ENCODE results near the gene CDH15. TPM values are rescaled to one million over a fixed set of nuclear protein-coding genes. Genes with fewer than 3 reads are reported as not detected.

CDH15 gene, protein sequence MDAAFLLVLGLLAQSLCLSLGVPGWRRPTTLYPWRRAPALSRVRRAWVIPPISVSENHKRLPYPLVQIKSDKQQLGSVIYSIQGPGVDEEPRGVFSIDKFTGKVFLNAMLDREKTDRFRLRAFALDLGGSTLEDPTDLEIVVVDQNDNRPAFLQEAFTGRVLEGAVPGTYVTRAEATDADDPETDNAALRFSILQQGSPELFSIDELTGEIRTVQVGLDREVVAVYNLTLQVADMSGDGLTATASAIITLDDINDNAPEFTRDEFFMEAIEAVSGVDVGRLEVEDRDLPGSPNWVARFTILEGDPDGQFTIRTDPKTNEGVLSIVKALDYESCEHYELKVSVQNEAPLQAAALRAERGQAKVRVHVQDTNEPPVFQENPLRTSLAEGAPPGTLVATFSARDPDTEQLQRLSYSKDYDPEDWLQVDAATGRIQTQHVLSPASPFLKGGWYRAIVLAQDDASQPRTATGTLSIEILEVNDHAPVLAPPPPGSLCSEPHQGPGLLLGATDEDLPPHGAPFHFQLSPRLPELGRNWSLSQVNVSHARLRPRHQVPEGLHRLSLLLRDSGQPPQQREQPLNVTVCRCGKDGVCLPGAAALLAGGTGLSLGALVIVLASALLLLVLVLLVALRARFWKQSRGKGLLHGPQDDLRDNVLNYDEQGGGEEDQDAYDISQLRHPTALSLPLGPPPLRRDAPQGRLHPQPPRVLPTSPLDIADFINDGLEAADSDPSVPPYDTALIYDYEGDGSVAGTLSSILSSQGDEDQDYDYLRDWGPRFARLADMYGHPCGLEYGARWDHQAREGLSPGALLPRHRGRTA
- 0.11 and 0.37 TPM in 2 replicates for total RNA-seq

DNA sequence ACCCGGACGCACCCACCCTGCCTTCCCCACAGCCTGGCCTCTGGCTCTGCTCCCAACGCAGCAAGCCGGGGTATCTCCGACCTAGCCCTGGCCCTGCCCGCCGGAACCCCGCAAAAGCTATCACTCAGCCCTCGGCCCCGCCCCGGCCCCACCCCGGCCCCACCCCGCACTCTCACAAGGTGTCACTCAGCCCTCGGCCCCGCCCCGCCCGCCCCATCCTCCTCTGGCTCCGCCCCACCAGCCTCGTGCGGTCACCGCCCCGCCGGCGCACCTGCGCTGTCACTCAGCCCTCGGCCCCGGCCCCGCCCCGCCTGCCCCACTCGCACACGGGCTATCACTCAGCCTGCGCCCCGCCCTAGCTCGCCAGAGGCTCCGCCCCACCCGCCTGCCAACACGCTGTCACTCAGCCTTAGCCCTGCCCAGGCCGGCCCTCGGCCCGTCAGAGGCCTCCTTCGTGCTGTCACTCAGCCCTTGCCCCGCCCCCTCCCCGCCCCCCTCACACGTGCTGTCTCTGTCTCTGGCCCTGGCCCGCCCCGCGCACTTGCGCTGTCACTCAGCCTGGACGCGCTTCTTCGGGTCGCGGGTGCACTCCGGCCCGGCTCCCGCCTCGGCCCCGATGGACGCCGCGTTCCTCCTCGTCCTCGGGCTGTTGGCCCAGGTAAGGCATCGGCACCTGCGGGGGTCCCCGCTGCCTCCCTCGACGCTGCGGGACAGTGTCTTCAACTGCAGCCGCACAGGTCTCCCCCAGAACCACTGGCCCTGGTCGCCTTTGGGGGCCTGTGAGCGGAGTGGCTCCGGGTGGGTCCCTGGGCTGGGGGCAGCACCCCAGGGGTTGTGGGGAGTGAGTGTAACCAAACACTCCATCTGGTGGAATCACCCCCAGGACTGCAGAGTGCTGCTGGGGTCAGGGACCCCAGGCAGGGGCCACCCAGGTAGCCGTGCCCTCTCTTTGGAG, at the start of gene CDH15:
CDH15 (plus strand) TSS at position 533 of the 955 bp plus-strand sequence; CDS start at position 617, 84 bp downstream.

DNA sequence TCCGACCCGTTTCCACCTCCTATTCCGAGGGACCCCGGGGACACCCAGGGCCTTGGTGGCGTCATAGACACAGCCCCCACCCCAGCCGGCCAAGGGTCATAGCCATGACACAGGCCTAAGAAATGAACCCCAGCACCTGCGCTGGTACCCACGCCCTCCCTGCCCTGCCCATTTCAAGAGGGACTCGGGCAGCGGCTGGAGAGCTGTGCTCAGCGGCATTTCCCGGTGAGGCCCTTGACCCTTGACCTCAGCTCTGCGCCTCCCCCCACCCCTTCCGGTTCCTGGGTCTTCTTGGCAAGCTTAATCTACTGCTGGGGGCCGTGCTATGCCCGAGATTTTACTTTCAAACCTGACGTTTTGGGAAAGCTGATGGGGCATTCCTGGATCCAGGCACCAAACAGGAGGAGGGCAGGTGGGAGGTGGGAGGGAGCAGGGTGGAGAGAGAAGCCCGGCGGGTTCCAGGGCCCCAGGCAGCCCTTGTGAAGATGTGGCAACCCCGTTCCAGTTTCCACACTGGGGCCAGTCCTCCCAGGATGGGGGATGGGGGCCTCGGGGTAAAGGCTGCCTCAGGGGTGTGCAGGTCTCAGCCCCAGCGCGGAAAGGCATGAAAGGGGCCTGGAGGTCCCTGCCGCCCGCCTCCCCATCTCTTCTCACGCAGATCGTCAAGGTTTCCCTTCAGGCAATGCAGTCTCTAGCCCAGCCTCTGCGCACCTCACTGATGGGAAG, 28.7 kb downstream of the CDH15 start, which contains the start of gene SLC22A31:
SLC22A31 (minus strand) TSS at position 414 of the 726 bp plus-strand sequence; CDS start at position 378, 36 bp downstream.

DNA sequence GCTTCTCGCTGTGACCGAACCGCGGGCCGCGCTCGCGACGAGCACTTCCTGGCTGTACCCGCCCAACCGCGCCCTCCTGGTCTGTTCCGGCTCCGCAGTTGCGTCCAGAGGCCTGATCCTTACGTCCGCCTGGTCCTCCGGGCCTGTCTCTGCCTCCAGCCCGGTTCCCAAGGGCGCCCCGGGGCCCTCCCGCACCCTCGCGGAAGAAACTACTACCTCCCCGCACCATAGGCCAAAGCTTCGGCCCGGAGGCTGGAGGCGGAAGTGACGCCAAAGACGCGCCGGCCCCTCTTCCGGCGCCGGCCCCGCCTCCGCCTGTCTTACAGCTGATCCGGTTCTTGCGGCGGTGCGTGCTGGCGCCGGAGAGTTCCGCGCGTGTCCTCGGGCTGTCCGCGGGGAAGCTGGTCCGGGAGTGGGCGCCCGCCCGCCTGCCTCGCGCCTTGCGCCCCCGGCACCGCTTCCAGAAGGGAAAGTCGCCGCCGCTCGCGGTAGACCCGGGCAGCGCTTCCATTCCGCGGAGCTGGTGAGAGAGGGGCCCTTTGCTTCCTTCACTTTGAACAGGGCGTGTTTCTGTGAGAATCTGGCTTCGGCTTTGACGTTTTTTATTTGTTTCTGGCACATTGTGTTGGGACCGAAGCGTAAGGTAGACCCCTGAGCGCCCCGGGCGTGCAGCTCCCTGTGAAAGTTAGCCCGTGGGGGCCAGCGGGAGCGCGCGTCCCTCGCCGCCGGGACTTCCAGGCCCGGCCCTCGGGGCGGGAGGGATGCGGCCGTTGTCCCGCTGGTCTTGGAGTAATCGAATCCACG, 46.0 kb downstream of the CDH15 start, which contains the start of gene ZNF778:
ZNF778 (plus strand) TSS at position 316 of the 804 bp plus-strand sequence. CDS start 3,425 bp downstream, outside the sequence.

Other genes starting within 250 kb of the CDH15 start
- not detected in 2 replicates for gene CBFA2T3, start 194.5 kb upstream of the CDH15 start, total RNA-seq
- gene ACSF3, start 77.9 kb upstream of the CDH15 start, total RNA-seq: 25.1 and 26.6 TPM in 2 replicates
- under 0.01 and 0.25 TPM in 2 replicates for gene SLC22A31, start 28.8 kb downstream of the CDH15 start, total RNA-seq
- 11.7 and 30.0 TPM in 2 replicates for gene ZNF778, start 46.0 kb downstream of the CDH15 start, total RNA-seq

Data from uterine smooth muscle cell (primary cell).